ENCODE measurements around the gene SLC5A10.
"Not testable (repeated sequence)": the region's sequence is repeated elsewhere in the genome, so short reads cannot be mapped to it uniquely, and the experiment has no call there.

Gene SLC5A10

DNA sequence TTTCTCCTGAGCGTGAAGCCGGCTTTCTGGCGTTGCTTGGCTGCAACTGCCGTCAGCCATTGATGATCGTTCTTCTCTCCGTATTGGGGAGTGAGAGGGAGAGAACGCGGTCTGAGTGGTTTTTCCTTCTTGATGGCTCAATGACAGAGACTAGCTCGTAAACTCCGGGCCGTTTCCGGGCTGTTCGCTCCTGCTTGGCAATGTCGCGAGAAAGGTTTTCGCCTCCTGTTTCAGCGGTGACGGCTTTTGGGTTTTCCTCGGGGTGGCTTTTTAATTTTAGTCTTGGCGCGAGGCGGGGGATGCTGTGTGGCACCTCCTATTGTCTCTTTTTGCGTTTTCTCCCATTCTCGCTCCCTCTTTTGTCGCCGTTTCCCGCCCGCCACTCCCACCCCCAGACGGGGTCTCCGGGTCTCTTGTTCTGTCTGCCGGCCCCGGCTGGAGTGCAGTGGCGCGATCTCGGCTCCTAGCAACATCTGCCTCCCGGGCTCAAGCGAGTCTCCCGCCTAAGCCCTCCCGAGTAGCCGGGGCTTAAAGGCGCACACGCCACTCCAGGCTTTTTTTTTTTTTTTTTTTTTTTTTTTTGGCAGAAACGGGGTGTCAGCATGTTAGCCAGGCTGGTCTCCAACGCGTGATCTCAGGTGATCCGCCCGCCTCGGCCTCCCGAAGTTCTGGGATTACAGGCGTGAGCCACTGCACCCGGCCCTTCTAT, 110.2 kb downstream of the SLC5A10 start:
- DNase-seq = not testable (repeated sequence)

DNA sequence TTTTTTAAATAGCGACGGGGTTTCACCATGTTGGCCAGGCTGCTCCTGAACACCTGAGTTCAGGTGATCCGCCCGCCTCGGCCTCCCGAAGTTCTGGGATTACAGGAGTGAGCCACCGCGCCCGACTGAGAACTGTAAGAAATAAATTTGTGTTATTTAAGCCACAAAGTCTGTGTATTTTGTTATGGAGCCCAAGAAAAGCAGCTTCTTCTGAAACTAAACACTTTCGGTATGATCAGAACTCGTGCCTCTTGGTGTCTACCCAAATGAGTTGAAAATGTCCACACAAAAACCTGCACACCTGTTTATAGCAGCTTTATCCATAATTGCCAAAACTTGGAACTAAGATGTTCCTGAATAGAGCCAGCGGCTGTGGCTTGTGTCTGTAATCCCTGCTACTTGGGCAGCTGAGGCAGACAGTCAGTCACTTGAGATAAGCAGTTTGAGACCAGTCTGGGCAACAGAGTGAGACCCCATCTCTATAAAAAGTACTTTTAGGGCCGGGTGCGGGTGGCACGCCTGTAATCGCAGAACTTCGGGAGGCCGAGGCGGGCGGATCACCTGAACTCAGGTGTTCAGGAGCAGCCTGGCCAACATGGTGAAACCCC, 110.9 kb downstream of the SLC5A10 start:
- DNase-seq = not testable (repeated sequence)

DNA sequence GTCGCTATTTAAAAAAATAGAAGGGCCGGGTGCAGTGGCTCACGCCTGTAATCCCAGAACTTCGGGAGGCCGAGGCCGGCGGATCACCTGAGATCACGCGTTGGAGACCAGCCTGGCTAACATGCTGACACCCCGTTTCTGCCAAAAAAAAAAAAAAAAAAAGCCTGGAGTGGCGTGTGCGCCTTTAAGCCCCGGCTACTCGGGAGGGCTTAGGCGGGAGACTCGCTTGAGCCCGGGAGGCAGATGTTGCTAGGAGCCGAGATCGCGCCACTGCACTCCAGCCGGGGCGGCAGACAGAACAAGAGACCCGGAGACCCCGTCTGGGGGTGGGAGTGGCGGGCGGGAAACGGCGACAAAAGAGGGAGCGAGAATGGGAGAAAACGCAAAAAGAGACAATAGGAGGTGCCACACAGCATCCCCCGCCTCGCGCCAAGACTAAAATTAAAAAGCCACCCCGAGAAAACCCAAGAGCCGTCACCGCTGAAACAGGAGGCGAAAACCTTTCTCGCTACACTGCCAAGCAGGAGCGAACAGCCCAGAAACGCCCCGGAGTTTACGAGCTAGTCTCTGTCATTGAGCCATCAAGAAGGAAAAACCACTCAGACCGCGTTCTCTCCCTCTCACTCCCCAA, 111.5 kb downstream of the SLC5A10 start:
- not testable (repeated sequence) for DNase-seq

DNA sequence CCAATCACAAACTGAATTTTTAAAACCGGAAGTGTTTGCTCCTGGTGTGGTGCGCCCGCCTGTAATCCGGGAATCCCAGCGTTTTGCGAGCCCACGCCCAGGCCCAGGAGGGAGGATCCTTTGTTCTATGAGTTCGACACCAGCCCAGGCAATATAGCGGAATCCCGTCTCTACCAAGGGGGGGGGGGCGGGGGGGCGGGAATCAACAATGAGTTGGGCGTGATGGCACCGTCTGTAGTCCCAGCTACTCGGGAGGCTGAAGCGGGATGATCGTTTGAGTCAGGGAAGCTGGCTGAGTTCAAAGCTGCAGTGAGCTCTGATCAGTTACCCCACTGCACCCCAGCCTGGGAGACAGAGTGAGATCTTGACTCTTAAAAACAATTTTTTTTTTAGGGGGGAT, 112.4 kb downstream of the SLC5A10 start:
- DNase-seq = not testable (repeated sequence)

DNA sequence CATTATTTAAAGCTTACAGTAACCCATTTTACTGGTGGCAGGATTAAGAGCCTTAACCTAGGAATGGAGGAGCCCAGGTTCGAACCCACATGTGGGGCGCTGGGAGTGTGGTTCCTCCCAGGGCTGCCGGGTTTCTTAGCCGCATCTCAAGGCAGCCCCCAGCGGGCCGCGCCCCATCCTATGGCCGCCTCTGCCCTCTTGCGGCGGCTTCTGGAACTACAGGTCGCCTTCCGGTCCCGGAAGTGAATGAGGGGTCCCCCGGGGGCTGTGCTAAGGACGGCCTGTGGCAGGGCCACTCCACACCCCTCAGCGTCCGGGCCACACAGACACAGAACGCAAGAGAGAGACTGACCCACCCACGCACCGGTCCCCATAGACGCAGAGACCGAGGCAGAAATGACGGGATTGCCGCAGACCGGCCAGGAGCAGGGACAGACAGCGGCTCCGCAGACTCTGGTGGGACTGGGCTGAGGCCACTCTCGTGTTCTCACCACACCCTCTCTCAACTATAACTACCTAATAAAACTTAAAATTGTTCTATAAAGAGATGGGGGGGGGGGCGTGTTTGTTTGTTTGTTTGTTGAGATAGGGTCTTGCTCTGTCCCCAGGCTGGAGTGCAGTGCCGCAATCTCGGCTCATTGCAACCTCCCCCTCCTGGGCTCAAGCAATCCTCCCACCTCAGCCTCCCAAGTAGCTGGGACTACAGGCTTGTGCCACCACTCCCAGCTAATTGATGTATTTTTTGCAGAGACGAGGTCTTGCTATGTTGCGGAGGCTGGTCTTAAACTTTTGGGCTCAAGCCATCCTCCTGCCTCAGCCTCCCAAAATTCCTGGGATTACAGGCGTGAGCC, 118.6 kb downstream of the SLC5A10 start:
- DNase-seq = not testable (repeated sequence)

Measured in islet precursor cell (in vitro differentiated cells).